ENCODE measurements around the gene DTNBP1. TPM values are rescaled to one million over a fixed set of nuclear protein-coding genes. Genes with fewer than 3 reads are reported as not detected.

Gene DTNBP1
- total and polyA plus RNA-seq, 2 of the 4 experiments (the other 2 are of a cell fraction), result 4.8 to 18.7 TPM

DNA sequence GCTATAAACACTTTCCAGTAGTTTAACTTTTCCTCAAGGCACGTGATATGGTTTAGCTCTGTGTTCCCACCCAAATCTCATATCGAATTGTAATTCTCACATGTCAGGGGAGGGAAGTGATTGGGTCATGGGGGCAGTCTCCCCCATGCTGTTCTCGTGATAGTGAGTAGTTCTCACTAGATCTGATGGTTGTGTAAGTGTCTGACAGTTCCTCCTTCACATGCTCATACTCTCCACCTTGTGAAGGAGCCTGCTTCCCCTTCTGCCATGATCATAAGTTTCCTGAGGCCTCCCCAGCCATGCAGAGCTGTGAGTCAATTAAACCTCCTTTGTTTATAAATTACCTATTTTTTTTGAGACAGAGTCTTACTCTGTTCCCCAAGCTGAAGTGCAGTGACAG lies 127.9 kb downstream of the DTNBP1 start (continued):
- no peak for TF ChIP-seq SMC3 (IDR thresholded peaks at IDR 0.05; ENCODE audit: low read depth, low read length)
- no peak for TF ChIP-seq RCOR1 (IDR thresholded peaks at IDR 0.05; ENCODE audit: insufficient replicate concordance, low read length)

DNA sequence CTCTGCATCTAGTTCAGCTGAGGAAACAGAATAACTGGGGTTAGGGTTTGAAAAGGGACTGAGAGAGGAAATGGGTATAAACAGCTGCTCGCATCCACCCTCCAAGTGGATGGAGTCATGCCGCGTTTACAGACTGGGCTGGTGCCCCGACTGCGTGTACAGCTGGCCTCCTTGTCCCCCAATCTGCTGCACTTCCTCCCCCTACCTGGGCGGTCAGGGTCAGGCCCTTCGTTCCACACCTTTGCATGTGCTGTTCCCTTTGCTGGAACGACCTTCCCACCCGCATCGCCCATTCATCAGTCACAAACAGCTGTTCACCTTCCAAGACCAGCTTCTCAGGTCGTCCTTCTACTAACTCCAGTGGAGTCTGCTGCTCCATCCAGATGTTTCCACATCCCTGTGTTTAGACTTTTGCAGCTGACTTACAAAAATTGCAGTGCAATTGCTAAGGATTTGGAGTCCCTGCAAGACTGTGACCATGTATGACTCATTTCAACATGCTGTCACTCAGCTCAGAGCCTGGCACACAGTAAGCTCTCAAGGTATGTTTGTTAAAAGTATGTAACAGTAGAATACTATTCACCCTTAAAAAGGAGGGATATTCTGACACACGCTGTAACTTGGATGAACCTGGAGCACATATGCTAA lies 129.3 kb downstream of the DTNBP1 start:
- Histone ChIP-seq H3K9ac (ENCODE audit: low read depth, low read length) (no peak overlapping the region), H3K4ac (ENCODE audit: low read depth, low read length) (no peak overlapping the region), H4K91ac (ENCODE audit: insufficient read depth, low read depth, low read length) (no peak overlapping the region), H3K9me1 (ENCODE audit: insufficient read depth, low read length) (peaks cover 12% of the 10 kb centered on the region), H2BK120ac (ENCODE audit: low read depth, low read length) (no peak overlapping the region), H3K4me3 (ENCODE audit: insufficient read depth, low read depth, low read length) (no peak overlapping the region), H3K4me1 (ENCODE audit: control insufficient read depth, insufficient read depth, low read length) (peaks cover 12% of the 10 kb centered on the region), H3K14ac (replicated peaks; ENCODE audit: low read depth, low read length) (no peak overlapping the region), H4K5ac (ENCODE audit: low read depth, low read length) (no peak overlapping the region), H2BK20ac (ENCODE audit: low read depth, low read length) (no peak overlapping the region), H3K18ac (ENCODE audit: low read depth, low read length) (no peak overlapping the region), H2AFZ (replicated peaks; ENCODE audit: low read length, poor library complexity) (no peak overlapping the region), H2BK5ac (ENCODE audit: low read depth, low read length, poor library complexity, severe bottlenecking) (no peak overlapping the region), H3K56ac (ENCODE audit: extremely low read depth, insufficient read depth, low read length) (no peak overlapping the region), H3K27ac (ENCODE audit: insufficient read depth, low read length) (no peak overlapping the region), H3K79me1 (ENCODE audit: low read depth in 1 of 2, low read length in 2 of 2) (peaks cover 4 to 10% of the 10 kb centered on the region in 2 experiments; a peak in 2 of 4 replicates), H2BK15ac (ENCODE audit: low read depth, low read length) (no peak overlapping the region), H4K8ac (ENCODE audit: low read depth in 2 of 2, low read length in 2 of 2) (no peak overlapping the region), H2AK9ac (replicated peaks; ENCODE audit: low read depth, low read length, poor library complexity) (no peak overlapping the region), H4K20me1 (ENCODE audit: insufficient read depth, low read length) (0 out of 2 replicates have a peak, but pooled peaks cover 7% of the 10 kb centered on the region), H3K9me3 (ENCODE audit: control insufficient read depth, insufficient read depth, low read length) (no peaks in the 10 kb centered on the region), H3K27me3 (ENCODE audit: control insufficient read depth, insufficient read depth, low read length) (no peaks in the 10 kb centered on the region), H3K23ac (ENCODE audit: low read depth, low read length) (no peak overlapping the region), H2AK5ac (ENCODE audit: low read depth, low read length) (no peak overlapping the region), H3K36me3 (ENCODE audit: control insufficient read depth, insufficient read depth, low read length) (peaks cover 4% of the 10 kb centered on the region; the same call in 1 of the 2 replicates), H3K4me2 (ENCODE audit: low read depth, low read length) (no peak overlapping the region)
- ATAC-seq (ENCODE audit: low read depth) (peak; percentile 33), DNase-seq (peak; percentile 47)
- 83% methylated on average over 11 of the region's 12 CpGs; no CpG with 5 or more reads in 1 of the 2 experiments for WGBS, 2 experiments (ENCODE audit: extremely low coverage in 2 of 2, insufficient read length in 1 of 2)
- CTCF ChIA-PET, result no interaction called here
- in situ Hi-C loops (cut with MboI; ENCODE audit: low sequenced_read_pairs), result no loop called here
- TF ChIP-seq RFX5 (IDR thresholded peaks at IDR 0.05; ENCODE audit: low read depth, low read length) (no peak), NFE2L2 (IDR thresholded peaks at IDR 0.05; ENCODE audit: low read depth, low read length) (no peak), MAZ (IDR thresholded peaks at IDR 0.05; ENCODE audit: borderline replicate concordance, low read depth, low read length) (no peak)
- TF ChIP-seq, protein P1, sequence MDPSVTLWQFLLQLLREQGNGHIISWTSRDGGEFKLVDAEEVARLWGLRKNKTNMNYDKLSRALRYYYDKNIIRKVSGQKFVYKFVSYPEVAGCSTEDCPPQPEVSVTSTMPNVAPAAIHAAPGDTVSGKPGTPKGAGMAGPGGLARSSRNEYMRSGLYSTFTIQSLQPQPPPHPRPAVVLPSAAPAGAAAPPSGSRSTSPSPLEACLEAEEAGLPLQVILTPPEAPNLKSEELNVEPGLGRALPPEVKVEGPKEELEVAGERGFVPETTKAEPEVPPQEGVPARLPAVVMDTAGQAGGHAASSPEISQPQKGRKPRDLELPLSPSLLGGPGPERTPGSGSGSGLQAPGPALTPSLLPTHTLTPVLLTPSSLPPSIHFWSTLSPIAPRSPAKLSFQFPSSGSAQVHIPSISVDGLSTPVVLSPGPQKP (IDR thresholded peaks at IDR 0.05; ENCODE audit: borderline replicate concordance, low read depth, low read length), result no peak
- TF ChIP-seq, protein P2, sequence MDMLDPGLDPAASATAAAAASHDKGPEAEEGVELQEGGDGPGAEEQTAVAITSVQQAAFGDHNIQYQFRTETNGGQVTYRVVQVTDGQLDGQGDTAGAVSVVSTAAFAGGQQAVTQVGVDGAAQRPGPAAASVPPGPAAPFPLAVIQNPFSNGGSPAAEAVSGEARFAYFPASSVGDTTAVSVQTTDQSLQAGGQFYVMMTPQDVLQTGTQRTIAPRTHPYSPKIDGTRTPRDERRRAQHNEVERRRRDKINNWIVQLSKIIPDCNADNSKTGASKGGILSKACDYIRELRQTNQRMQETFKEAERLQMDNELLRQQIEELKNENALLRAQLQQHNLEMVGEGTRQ (IDR thresholded peaks at IDR 0.05; ENCODE audit: low read depth, low read length), result no peak
- intact Hi-C loops (cut with micrococcal nuclease), result no loop called here
- dilution Hi-C loops (cut with HindIII; ENCODE audit: low sequenced_read_pairs, unreplicated experiment), result no loop called here
- POLR2A ChIA-PET (ENCODE audit: unreplicated experiment), result no interaction called here
- no TSS peak for BruUV-seq (replicated peaks)
